Measurements from ENCODE around the gene ZNF846. TPM values are rescaled to one million over a fixed set of nuclear protein-coding genes. Genes with fewer than 3 reads are reported as not detected.
"Not testable (repeated sequence)": the region's sequence is repeated elsewhere in the genome, so short reads cannot be mapped to it uniquely, and the experiment has no call there.

Gene ZNF846
- total and polyA plus RNA-seq, 10 donors = 4.8 to 24.0 (median 12.2) TPM

DNA sequence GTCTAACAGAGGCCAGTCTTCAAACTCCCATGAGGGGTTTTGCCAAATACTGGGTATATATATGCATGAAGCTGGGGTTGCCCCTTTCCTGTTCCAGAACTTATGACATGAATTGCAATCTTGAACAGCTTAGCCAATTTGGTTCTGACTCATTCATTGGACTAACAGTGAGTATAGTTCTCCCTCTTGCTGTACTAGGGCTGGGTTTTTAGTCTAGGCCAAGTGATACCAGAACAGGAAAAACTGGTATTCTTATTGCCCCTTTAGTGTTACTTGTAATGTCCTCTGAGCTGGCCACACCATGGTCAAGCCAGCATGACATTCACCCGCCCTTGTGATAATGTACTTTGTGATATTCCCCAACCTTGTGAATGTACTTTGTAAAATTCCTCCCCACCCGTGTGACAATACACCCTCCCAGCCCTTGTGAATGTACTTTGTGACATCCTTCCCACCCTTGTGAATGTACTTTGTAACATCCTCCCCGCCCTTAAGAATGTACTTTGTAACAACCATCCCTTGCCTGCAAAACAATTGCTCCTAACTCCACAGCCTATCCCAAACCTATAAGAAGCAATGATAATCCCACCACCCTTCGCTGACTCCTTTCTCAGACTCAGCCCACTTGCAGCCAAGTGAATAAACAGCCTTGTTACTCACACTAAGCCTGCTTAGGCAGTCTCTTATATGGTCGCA is 26.9 kb downstream of the ZNF846 start:
- no peaks in the 10 kb centered on the region for H3K4me1 ChIP-seq
- 91 to 94% (median 93%) methylated on average over 5 of the region's 5 CpGs for WGBS, 5 donors
- TF ChIP-seq POLR2A (IDR thresholded peaks at IDR 0.05) (no peak), POLR2AphosphoS5 (IDR thresholded peaks at IDR 0.05) (no peak)
- TF ChIP-seq, protein P1, sequence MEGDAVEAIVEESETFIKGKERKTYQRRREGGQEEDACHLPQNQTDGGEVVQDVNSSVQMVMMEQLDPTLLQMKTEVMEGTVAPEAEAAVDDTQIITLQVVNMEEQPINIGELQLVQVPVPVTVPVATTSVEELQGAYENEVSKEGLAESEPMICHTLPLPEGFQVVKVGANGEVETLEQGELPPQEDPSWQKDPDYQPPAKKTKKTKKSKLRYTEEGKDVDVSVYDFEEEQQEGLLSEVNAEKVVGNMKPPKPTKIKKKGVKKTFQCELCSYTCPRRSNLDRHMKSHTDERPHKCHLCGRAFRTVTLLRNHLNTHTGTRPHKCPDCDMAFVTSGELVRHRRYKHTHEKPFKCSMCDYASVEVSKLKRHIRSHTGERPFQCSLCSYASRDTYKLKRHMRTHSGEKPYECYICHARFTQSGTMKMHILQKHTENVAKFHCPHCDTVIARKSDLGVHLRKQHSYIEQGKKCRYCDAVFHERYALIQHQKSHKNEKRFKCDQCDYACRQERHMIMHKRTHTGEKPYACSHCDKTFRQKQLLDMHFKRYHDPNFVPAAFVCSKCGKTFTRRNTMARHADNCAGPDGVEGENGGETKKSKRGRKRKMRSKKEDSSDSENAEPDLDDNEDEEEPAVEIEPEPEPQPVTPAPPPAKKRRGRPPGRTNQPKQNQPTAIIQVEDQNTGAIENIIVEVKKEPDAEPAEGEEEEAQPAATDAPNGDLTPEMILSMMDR (IDR thresholded peaks at IDR 0.05 in 8 of 11, conservative IDR thresholded peaks at IDR 0.05 in 3 of 11) = no peak
- intact Hi-C loops (cut with DNase I; ENCODE audit: low total_unique reads) = no loop called here
- H3K27ac ChIP-seq = no peak overlapping the region
- H3K36me3 ChIP-seq = no peaks in the 10 kb centered on the region
- H3K9me3 ChIP-seq = peaks cover 0 to 36% (median 0%) of the 10 kb centered on the region in 8 donors
- no peaks in the 10 kb centered on the region for H3K27me3 ChIP-seq (replicated peaks in 1 of 7)
- H3K4me3 ChIP-seq = no peak overlapping the region
- no peak for DNase-seq

DNA sequence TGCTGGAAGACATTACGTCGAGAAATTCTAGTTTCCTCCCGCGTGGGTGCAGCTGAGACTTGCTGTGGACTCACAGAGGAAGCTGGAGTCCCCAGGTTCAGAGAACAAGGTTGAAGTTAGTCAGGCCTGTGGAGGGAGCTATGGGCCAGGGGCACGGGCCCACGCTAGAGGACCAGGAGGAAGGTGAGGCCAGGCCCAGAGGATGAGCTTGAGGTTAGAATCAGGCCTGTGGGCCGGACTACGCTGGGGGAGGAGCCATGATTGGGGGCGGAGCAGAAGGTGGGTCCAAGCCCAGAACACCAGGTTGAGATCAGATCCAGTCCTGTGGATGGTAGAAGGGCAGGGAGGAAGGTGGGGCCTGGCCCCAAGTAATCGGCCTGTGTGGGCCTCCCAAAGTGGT is 32.6 kb downstream of the ZNF846 start:
- Histone ChIP-seq H3K4me3 (no peak overlapping the region), H3K9me3 (peaks cover 0 to 33% (median 10%) of the 10 kb centered on the region in 8 donors), H3K27ac (no peak overlapping the region), H3K27me3 (replicated peaks in 1 of 7) (no peaks in the 10 kb centered on the region), H3K36me3 (no peaks in the 10 kb centered on the region), H3K4me1 (no peaks in the 10 kb centered on the region)
- intact Hi-C loops (cut with DNase I; ENCODE audit: low total_unique reads) = no loop called here
- TF ChIP-seq POLR2A (IDR thresholded peaks at IDR 0.05) (no peak), POLR2AphosphoS5 (IDR thresholded peaks at IDR 0.05) (no peak)
- TF ChIP-seq, protein P1 (IDR thresholded peaks at IDR 0.05 in 8 of 11, conservative IDR thresholded peaks at IDR 0.05 in 3 of 11) = no peak
- DNase-seq = no peak
- WGBS, 5 donors = 90 to 97% (median 94%) methylated on average over 10 of the region's 10 CpGs

DNA sequence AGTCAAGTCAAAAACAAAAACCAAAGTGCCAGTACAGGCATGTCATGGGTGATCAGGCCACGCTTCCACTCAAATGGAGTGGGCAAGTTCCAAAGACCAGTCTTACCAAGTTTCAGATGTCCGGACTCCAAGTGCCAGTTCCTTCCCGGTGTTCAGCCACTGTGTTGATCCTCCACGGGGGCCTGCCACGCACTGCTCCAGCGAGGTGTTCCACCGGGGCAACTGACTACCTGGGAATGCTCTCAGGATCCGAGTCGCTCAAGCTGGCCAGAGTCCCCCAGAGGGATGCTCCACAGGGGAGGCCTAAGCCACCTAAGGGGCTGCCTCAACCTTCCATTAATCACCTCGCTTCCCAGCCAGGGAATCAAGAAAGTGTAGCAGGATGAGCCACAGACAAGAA is 38.5 kb downstream of the ZNF846 start:
- 92 to 98% (median 94%) methylated on average over 6 to 10 of the region's 10 CpGs for WGBS, 5 donors
- H3K4me3 ChIP-seq; H3K27ac ChIP-seq; H3K27me3 ChIP-seq (replicated peaks in 1 of 7); DNase-seq; H3K36me3 ChIP-seq; H3K4me1 ChIP-seq; intact Hi-C loops (cut with DNase I; ENCODE audit: low total_unique reads): not testable (repeated sequence)
- peaks cover 0 to 13% (median 5%) of the 10 kb centered on the region in 8 donors for H3K9me3 ChIP-seq

DNA sequence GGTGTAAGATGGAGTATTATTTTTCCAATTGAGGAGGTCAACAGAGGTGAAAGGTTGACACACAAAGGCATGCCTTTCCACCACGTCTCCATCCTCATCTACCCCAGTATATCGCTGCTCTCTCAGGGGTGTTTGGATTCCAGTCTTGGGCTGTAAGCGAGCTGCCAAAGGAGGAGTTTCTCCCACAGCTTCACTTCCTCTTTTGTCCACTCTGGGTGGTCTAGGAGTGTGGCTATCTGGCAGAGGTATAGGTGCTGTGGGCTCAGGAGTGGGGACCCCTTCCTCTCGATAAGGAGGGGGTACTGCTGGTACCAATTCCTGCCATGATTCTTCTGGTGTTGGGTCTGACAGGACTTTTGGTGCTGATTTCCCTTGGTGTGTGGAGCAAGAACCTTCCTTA is 39.4 kb downstream of the ZNF846 start:
- 65 to 76% (median 68%) methylated on average over 4 of the region's 4 CpGs for WGBS, 5 donors
- Histone ChIP-seq H3K9me3 (peaks cover 0 to 20% (median 13%) of the 10 kb centered on the region in 8 donors), H3K27me3 (replicated peaks in 1 of 7) (no peaks in the 10 kb centered on the region), H3K4me1 (no peaks in the 10 kb centered on the region), H3K36me3 (no peaks in the 10 kb centered on the region), H3K4me3 (no peak overlapping the region), H3K27ac (no peak overlapping the region)
- DNase-seq = no peak
- no peak for TF ChIP-seq POLR2A (IDR thresholded peaks at IDR 0.05)
- no peak for TF ChIP-seq POLR2AphosphoS5 (IDR thresholded peaks at IDR 0.05)
- TF ChIP-seq, protein P1 (IDR thresholded peaks at IDR 0.05 in 8 of 11, conservative IDR thresholded peaks at IDR 0.05 in 3 of 11) = no peak
- intact Hi-C loops (cut with DNase I; ENCODE audit: low total_unique reads) = no loop called here
